K562 (cell line): ENCODE measurements around the gene PFN3. TPM values are rescaled to one million over a fixed set of nuclear protein-coding genes. Genes with fewer than 3 reads are reported as not detected.

ENCODE experiments used
- CXXC5 ChIP-seq: fragments of 250-450 bp; sonication (Bioruptor Pico); IDR thresholded peaks from 2 replicates; pipeline ENCODE4 v1.8.0; 2022; ENCODE audit warnings: inconsistent platforms, mild to moderate bottlenecking, moderate library complexity
- ELF1 ChIP-seq: fragments of 200-800 bp; sonication (Bioruptor generic); IDR thresholded peaks from 2 replicates; pipeline ENCODE4 v1.6.1; 2016; ENCODE audit warnings: missing genetic modification characterization, missing compliant biosample characterization
- HCFC1 ChIP-seq: IDR thresholded peaks from 2 replicates; pipeline ENCODE4 v1.6.1; 2012; ENCODE audit warnings: low read depth, low read length, improper control_type of control experiment
- PHB2 ChIP-seq: fragments of 450-650 bp; IDR thresholded peaks from 2 replicates; pipeline ENCODE4 v1.6.1; 2017; ENCODE audit warnings: low read depth
- TAF9B ChIP-seq: fragments of 450-650 bp; IDR thresholded peaks from 2 replicates; pipeline ENCODE4 v1.6.1; 2018; ENCODE audit warnings: mild to moderate bottlenecking; ENCODE audit not compliant: partially characterized antibody
- TSC22D4 ChIP-seq: fragments of 450-650 bp; IDR thresholded peaks from 2 replicates; pipeline ENCODE4 v1.6.1; 2016; ENCODE audit warnings: missing genetic modification characterization, missing biosample characterization, control low read depth
- U2AF1 ChIP-seq: fragments of 200-400 bp; formaldehyde crosslinking; optimal IDR thresholded peaks from 2 replicates; pipeline ENCODE3; 2017; ENCODE audit warnings: mild to moderate bottlenecking, low read depth, low read length, moderate library complexity
- ZSCAN32 ChIP-seq: fragments of 450-650 bp; formaldehyde crosslinking; IDR thresholded peaks from 2 replicates; pipeline ENCODE4 v1.4.0; 2020; ENCODE audit warnings: mild to moderate bottlenecking, moderate library complexity
- polyA plus RNA-seq, 8 experiments: library from polyadenylated mRNA; depleted of rRNA in 4 of 8; stranded (reverse) in 5 of 8; unstranded in 3 of 8; fragments of >200 nt; fragmentation: Nextera tagmentation in 2 of 8; fragmentation: Illumina TruSeq in 1 of 8; extraction: Ambion mirVana in 2 of 8; extraction: Trizol in 1 of 8; gene quantifications; 2 replicates each; pipeline versions ENCODE4 v1.2.1 to v1.2.3, GENCODE V29; 2011 to 2014; ENCODE audit warnings: inconsistent platforms in 1 of 8, missing spikeins in 1 of 8
- total RNA-seq, 7 experiments: library from RNA; depleted of rRNA in 6 of 7; stranded (reverse); fragments of >200 nt in 6 of 7; fragmentation: Illumina TruSeq in 2 of 7; extraction: Trizol in 2 of 7; gene quantifications; 2 replicates each; pipeline versions ENCODE4 v1.2.1 to v1.2.3, GENCODE V29; 2011 to 2021; ENCODE audit warnings: low replicate concordance in 1 of 7
- TF ChIP-seq, protein P1 (sequence below): sonication (generic); formaldehyde crosslinking; IDR thresholded peaks from 2 replicates; pipeline ENCODE4 v1.8.1; 2023; ENCODE audit warnings: mild to moderate bottlenecking, missing genetic modification reagents
- TF ChIP-seq, protein P2 (sequence below), 3 experiments: fragments of 200-800 bp in 1 of 3; sonication (Bioruptor generic) in 1 of 3; sonication (generic) in 1 of 3; formaldehyde crosslinking in 1 of 3; IDR thresholded peaks; 2 replicates each; pipeline versions ENCODE4 v1.6.1 to v1.8.0; 2016 to 2022; ENCODE audit warnings: mild to moderate bottlenecking in 2 of 3, missing compliant biosample characterization in 2 of 3, missing genetic modification characterization in 2 of 3, missing genetic modification reagents in 1 of 3
- TF ChIP-seq, protein P3 (sequence below): sonication (generic); formaldehyde crosslinking; IDR thresholded peaks from 2 replicates; pipeline ENCODE4 v1.9.0; 2022; ENCODE audit warnings: mild to moderate bottlenecking, missing genetic modification reagents
- TF ChIP-seq, protein P4 (sequence below): fragments of 250-450 bp; sonication (Bioruptor Pico); IDR thresholded peaks from 2 replicates; pipeline ENCODE4 v1.4.0; 2020
- TF ChIP-seq, protein P5 (sequence below): fragments of 250-450 bp; sonication (Bioruptor Pico); IDR thresholded peaks from 2 replicates; pipeline ENCODE4 v1.9.0; 2021; ENCODE audit warnings: mild to moderate bottlenecking, inconsistent platforms

The PFN3 gene
- total and polyA plus RNA-seq, 9 of the 15 experiments (the other 6 are each of a cell fraction or from before 2014, with no cell fraction given) = not detected

DNA sequence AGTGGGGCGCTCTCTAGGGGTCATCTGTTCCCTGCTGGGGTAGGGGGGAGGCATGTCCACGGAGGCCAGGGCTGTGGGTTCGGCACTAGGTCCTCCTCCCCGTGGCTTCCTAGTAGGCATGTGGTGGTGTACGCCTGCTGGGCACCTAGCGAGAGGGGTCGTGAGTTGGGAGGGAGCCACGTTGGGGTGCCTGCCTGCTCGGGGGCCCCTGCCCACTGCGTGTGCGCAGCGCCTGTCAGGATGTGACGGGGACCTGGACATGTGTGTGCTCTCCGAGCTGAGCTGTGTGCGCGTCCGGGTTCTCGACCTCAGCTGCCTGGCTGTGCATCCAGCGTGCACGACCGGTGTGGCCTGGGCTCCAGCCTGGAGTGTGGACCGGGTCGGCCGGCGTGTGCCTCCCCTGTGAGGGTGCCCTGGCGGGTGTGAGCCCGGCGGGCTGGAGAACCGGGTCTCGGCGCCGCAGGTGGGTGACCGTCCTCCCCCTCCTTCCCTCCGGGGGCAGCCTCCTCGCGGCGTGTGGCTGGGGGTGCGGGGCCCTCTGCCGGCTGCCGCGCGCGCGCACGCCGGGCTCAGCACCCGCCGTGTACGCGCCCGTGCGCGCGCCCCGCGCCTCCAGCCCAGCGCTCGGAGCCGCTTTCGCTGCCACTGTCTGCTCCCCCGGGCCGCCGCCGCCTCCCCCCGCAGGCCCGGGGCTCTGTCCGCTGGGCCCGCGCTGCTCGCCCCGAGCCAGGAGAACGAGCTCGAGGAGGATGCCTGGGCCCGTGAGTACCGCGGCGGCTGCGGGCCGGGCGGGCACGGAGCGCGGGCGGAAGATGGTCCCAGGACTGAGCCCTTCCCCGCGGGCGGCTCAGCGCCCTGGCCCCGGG, 46.0 kb upstream of the PFN3 start, which contains the start of gene PRR7 (continued):
- TF ChIP-seq, protein P1, sequence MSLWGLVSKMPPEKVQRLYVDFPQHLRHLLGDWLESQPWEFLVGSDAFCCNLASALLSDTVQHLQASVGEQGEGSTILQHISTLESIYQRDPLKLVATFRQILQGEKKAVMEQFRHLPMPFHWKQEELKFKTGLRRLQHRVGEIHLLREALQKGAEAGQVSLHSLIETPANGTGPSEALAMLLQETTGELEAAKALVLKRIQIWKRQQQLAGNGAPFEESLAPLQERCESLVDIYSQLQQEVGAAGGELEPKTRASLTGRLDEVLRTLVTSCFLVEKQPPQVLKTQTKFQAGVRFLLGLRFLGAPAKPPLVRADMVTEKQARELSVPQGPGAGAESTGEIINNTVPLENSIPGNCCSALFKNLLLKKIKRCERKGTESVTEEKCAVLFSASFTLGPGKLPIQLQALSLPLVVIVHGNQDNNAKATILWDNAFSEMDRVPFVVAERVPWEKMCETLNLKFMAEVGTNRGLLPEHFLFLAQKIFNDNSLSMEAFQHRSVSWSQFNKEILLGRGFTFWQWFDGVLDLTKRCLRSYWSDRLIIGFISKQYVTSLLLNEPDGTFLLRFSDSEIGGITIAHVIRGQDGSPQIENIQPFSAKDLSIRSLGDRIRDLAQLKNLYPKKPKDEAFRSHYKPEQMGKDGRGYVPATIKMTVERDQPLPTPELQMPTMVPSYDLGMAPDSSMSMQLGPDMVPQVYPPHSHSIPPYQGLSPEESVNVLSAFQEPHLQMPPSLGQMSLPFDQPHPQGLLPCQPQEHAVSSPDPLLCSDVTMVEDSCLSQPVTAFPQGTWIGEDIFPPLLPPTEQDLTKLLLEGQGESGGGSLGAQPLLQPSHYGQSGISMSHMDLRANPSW = no peak
- TF ChIP-seq U2AF1 (peak; percentile 45), PHB2 (no peak), TAF9B (no peak), ZSCAN32 (no peak), ELF1 (tag) (no peak), HCFC1 (no peak; the same call in 1 of the 2 replicates), CXXC5 (CRISPR knock-in tag) (peak; percentile 77), TSC22D4 (tag) (no peak)
- TF ChIP-seq, protein P2, sequence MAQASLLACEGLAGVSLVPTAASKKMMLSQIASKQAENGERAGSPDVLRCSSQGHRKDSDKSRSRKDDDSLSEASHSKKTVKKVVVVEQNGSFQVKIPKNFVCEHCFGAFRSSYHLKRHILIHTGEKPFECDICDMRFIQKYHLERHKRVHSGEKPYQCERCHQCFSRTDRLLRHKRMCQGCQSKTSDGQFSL (CRISPR knock-in tag; IDR thresholded peaks at IDR 0.05) = no peak; the same call in 1 of the 2 replicates
- TF ChIP-seq, protein P2 (tag; IDR thresholded peaks at IDR 0.05) = peak in 1 of 2 experiments; percentile 60; a peak in 2 of 4 replicates
- TF ChIP-seq, protein P3, sequence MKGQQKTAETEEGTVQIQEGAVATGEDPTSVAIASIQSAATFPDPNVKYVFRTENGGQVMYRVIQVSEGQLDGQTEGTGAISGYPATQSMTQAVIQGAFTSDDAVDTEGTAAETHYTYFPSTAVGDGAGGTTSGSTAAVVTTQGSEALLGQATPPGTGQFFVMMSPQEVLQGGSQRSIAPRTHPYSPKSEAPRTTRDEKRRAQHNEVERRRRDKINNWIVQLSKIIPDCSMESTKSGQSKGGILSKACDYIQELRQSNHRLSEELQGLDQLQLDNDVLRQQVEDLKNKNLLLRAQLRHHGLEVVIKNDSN = peak; percentile 33
- TF ChIP-seq, protein P4, sequence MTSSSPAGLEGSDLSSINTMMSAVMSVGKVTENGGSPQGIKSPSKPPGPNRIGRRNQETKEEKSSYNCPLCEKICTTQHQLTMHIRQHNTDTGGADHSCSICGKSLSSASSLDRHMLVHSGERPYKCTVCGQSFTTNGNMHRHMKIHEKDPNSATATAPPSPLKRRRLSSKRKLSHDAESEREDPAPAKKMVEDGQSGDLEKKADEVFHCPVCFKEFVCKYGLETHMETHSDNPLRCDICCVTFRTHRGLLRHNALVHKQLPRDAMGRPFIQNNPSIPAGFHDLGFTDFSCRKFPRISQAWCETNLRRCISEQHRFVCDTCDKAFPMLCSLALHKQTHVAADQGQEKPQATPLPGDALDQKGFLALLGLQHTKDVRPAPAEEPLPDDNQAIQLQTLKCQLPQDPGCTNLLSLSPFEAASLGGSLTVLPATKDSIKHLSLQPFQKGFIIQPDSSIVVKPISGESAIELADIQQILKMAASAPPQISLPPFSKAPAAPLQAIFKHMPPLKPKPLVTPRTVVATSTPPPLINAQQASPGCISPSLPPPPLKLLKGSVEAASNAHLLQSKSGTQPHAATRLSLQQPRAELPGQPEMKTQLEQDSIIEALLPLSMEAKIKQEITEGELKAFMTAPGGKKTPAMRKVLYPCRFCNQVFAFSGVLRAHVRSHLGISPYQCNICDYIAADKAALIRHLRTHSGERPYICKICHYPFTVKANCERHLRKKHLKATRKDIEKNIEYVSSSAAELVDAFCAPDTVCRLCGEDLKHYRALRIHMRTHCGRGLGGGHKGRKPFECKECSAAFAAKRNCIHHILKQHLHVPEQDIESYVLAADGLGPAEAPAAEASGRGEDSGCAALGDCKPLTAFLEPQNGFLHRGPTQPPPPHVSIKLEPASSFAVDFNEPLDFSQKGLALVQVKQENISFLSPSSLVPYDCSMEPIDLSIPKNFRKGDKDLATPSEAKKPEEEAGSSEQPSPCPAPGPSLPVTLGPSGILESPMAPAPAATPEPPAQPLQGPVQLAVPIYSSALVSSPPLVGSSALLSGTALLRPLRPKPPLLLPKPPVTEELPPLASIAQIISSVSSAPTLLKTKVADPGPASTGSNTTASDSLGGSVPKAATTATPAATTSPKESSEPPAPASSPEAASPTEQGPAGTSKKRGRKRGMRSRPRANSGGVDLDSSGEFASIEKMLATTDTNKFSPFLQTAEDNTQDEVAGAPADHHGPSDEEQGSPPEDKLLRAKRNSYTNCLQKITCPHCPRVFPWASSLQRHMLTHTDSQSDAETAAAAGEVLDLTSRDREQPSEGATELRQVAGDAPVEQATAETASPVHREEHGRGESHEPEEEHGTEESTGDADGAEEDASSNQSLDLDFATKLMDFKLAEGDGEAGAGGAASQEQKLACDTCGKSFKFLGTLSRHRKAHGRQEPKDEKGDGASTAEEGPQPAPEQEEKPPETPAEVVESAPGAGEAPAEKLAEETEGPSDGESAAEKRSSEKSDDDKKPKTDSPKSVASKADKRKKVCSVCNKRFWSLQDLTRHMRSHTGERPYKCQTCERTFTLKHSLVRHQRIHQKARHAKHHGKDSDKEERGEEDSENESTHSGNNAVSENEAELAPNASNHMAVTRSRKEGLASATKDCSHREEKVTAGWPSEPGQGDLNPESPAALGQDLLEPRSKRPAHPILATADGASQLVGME (CRISPR knock-in tag) = 0 out of 2 replicates have a peak, but pooled peaks have one; percentile 6
- TF ChIP-seq, protein P5, sequence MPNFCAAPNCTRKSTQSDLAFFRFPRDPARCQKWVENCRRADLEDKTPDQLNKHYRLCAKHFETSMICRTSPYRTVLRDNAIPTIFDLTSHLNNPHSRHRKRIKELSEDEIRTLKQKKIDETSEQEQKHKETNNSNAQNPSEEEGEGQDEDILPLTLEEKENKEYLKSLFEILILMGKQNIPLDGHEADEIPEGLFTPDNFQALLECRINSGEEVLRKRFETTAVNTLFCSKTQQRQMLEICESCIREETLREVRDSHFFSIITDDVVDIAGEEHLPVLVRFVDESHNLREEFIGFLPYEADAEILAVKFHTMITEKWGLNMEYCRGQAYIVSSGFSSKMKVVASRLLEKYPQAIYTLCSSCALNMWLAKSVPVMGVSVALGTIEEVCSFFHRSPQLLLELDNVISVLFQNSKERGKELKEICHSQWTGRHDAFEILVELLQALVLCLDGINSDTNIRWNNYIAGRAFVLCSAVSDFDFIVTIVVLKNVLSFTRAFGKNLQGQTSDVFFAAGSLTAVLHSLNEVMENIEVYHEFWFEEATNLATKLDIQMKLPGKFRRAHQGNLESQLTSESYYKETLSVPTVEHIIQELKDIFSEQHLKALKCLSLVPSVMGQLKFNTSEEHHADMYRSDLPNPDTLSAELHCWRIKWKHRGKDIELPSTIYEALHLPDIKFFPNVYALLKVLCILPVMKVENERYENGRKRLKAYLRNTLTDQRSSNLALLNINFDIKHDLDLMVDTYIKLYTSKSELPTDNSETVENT = peak; percentile 68; the same call in 1 of the 2 replicates
